Measurements from ENCODE around the gene UGT3A2.

The UGT3A2 gene, protein sequence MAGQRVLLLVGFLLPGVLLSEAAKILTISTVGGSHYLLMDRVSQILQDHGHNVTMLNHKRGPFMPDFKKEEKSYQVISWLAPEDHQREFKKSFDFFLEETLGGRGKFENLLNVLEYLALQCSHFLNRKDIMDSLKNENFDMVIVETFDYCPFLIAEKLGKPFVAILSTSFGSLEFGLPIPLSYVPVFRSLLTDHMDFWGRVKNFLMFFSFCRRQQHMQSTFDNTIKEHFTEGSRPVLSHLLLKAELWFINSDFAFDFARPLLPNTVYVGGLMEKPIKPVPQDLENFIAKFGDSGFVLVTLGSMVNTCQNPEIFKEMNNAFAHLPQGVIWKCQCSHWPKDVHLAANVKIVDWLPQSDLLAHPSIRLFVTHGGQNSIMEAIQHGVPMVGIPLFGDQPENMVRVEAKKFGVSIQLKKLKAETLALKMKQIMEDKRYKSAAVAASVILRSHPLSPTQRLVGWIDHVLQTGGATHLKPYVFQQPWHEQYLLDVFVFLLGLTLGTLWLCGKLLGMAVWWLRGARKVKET

DNA sequence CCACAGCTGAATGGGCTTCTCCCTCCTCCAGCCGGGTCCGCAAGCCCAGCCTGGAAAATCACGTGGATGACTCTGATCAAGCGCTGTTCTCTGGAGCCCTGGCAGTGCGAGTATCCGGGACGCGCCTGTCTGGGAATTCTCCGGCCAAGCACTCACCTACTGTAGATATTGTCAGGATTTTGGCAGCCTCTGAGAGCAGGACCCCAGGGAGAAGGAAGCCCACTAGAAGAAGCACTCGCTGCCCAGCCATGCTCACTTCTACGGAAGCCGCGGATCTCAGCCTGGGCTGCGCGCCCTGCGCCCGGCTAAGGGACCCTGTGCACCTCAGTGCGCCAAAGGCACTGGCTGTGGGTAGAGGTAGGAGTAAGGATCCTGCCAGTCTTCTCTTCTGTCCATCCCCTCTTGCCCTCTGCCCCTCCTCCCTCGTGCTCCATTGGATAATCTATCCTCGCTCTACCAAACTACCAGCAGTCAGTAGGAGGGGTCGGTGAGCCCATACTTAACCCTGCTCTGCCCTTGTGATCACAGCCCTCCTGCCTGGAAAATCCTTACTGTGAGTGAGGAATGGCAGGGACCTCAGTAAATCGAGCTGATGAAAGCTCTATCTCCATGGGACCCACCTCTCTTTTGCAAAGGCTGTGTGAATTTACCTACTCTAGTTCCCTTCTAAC lies at the start of gene UGT3A2:
TSS of gene UGT3A2 (minus strand) at position 343 of the 671 bp plus-strand sequence. CDS start at position 250, 93 bp downstream.
- no peak for DNase-seq (ENCODE audit: low read depth, low spot score)

DNA sequence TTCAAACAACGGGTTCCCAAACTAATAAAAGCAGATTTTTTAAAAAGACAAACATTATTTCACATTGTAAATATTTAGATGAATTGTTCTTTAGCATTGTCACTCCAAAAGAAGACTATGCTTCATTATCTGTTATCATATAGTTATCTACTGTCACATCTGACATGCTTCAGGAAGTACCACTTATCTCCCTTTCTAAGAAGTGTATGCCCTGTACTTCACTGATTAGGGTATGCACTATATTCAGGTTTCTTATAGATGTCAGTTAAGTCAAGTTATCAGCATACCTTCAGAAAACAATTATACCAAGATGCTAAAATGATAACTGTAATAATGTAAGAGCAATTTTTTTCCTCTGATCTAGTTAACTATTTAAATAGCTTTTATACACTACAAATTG lies 44.6 kb upstream of the UGT3A2 start:
- DNase-seq (ENCODE audit: low read depth, low spot score): no peak

DNA sequence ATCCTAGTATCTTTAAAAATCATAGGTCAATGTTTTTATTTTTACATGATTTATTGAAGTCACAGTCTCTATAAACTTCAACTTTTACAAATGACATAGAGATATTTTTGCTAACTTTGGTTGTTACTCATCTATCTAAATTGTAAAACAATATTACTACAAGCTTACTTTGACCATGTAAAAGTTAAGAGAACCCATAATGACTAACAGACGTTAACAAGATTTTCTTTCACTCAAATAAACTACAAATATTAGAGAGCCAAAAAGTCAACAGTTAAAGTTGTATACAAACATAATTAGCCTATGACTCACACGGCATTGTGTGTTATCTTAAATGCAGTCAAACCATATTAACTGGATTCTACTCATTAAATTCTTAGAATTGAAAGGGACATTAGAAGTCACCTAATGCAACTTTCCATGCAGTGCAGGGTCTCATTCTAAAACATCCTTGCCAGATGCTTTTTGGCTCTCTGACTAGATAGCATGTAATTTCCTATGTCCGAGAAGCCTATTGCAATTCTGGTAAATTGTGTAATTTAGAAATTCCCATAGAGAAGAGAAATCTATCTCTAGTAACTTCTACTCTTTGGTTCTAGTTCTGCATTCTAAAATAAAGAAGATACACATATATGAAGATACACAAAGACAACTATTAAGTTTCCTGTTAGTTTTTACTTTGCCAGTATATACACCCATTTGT lies 42.2 kb upstream of the UGT3A2 start:
- DNase-seq (ENCODE audit: low read depth, low spot score): no peak

DNA sequence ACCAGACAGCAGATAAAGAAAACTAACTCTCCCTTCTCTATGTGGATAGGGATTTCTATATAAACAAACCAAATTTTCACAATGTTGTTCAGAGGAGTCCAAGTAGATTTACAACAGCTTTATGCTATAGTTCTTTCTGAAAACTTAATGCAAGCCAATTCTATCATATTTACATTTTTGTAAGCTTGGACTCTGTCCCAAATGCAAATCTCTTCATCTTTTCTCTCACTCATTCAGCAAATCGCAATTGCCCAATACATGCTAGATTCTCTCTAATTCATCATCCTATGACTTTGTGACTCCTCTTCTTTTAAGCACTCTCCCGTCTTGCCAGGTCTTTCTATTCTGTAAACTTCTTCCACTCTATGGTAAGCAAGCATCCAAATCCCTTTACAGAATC lies 39.1 kb upstream of the UGT3A2 start:
- no peak for DNase-seq (ENCODE audit: low read depth, low spot score)

DNA sequence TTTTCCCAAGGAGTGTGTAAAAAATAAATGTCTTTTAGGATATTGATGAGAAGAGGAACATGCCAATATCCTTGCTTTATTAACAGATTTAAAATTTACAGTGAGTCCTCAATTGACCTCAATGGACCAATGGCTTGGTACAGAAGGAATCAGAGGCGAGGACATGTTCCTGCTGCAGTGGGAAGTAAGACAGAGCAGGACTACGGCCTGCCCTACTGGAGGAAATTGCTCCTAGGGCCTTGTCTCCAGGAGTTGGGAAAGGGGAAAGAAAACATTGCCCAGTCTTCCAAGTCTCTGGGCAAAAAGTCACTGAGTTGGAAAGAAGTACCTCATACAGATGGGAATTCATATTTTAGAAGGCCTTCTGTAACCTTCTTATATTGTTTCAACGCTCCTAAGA lies 33.1 kb upstream of the UGT3A2 start:
- DNase-seq (ENCODE audit: low read depth, low spot score): no peak

DNA sequence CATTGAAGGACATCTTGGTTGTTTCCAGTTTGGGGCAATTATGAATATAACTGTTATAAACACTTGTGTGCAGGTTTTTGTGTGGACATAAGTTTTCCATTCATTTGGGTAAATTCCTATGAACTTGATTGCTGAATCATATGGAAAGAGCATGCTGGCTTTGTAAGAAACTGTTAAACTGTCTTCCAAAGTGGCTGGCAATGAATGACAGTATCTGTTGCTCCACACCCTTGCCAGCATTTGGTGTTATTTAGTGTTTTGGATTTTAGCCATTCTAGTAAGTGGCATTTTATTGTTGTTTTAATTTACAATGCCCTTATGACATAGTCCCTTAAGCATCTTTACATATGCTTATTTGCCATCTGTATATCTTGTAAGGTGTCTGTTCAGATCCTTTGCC lies 29.8 kb upstream of the UGT3A2 start:
- no peak for DNase-seq (ENCODE audit: low read depth, low spot score)

DNA sequence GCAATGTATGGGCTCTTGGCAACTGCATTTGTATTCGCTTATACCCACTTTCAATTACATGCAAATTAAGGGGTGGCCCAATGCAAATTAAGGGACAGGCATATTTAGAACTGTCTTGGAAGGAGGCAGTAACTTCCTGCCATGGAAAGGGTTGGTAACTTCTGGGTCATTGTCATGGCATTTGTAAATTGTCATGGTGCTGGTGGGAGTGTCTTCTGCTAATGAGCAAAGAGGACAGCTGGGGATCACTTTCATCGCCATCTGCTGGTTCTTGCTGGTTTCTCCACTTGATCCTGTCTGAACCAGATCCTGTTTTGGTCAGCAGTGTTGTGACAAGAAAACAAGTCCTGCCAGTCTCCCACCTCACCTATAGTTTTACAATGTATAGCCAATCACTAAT lies 23.3 kb upstream of the UGT3A2 start:
- no peak for DNase-seq (ENCODE audit: low read depth, low spot score)

DNA sequence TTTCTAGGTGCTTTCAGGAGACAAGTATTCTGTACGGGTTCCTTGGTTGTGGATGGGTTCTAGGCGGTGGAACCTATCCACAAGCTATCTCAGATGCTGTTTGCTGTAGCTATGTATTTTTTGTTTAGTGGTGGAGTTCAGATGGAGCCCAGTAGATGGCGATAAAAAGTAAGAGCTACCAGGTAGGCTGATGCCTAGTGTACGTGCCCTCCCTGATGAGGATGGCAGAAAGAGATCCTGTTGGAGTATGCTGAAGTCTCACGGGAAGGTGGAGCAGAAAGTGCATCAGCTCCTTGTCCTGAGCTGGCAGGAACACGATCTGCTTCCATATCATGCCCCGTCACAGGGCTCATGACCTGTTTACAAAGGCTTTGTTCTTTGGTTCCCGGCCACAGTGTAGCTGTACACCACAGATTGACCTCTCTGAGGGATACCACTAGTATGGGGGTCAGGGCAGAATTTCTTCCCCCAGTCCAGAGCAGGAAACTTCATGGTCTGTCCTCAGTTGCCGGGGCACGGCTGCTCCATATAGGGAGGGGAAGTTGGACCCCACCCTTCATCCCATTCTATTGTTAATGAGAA lies 12.6 kb upstream of the UGT3A2 start:
- no peak for DNase-seq (ENCODE audit: low read depth, low spot score)

DNA sequence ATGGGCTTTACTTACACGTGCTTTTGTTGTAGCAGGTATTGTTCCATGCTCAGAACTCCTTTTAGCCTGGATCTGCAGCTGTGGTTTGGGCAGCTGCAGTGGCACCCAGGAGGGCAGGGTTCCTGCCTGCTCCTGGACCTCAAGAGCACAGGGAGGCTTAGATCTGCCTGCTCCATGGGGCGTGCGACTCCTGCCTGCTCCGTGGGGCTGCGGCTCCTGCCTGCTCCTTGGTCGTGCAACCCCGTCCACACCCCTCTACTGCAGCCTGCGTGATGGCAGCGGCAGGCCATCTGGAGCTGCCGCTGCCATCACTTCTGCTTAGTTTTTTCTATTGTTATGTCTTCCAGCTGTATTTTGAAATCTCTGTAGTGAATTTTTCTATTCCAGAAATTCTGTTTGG lies 11.7 kb upstream of the UGT3A2 start:
- no peak for DNase-seq (ENCODE audit: low read depth, low spot score)

DNA sequence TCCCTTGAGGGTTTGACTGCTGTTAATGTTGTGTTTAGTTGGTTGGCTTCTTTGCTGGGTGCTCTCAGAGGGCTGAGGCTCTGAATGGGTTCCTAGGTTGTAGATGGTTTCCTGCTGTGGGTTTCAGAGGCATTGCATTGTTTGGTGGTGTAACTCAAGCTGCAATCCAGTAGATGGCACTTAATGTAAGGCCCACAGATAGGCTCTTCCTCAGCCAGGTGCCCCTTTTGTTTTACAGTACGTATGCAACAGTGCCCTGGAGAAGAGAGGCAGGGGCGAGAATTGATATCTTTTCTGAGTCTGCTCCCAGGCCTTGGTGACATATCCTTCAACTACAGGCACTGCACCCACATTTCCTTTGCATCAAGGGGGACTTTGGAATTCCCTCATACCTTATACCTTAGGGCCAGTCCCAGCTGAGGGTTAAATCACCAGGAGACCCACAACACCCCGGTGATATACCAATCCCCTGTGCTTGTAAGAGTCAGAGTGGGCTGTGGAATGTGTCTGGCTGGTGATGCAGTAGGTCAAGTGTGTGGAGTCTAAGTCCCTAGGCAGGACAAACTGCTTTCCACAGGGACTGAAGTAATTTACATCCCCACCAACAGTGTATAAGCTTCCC lies 7.0 kb upstream of the UGT3A2 start:
- no peak for DNase-seq (ENCODE audit: low read depth, low spot score)

DNA sequence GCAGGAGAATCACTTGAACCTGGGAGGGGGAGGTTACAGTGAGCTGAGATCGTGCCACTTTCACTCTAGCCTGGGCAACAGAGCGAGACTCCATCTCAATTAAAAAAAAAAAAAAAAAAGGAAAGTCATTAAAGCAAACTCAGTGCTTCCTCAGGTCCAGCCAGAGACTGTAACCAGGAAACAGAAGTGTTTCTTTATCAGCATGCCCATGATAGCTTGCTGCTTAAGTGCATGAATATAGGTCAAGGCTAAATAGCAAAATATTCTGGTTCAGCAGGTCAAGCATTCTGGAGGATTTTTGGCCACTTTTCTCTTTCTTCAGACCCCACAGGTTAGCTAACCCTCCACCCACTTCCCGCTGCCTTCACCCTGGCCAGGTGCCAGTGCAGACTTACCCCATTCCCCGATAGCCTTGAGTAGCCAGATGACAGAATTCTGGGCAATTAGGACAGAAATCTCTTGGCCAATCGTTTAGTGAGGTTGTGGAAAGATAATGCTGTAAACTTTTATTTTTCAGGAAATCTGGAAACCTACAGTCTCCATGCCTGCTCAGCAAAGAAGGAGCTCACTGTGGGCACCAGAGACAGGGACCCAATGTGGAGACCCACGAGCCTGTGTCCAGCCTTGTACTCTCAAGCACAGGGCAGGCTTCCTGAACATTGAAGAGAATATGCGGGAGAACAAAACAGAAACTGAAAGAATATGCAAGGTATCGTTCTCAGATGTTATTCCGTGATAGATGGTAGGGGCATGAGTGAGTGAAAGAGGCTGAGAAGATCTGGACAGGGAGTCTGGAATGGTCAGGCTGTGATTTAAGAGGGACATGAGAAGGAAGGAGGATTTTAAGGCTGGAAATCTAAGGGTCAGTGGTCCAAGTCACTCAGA lies 4.2 kb upstream of the UGT3A2 start:
- no peak for DNase-seq (ENCODE audit: low read depth, low spot score)

DNA sequence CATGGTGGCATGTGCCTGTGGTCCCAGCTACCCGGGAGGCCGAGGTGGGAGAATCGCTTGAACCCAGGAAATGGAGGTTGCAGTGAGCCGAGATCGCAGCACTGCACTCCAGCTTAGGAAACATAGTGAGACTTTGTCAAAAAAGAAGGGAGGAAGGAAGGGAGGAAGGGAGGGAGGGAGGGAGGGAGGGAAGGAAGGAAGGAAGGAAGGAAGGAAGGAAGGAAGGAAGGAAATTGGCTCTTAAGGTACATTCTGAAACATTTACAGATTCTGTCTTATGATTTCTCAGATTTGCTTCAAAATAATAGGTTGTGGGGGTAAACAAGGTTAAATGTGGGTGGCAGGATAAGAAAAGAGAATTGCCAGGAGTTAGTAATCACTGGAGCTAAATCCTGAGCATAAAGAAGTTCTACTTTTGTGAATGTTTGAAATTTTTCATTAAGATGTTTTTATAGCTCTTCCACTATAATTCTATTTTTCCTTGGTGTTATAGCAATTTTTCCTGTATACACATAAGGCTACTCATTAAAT lies 2.1 kb upstream of the UGT3A2 start:
- no peak for DNase-seq (ENCODE audit: low read depth, low spot score)

DNA sequence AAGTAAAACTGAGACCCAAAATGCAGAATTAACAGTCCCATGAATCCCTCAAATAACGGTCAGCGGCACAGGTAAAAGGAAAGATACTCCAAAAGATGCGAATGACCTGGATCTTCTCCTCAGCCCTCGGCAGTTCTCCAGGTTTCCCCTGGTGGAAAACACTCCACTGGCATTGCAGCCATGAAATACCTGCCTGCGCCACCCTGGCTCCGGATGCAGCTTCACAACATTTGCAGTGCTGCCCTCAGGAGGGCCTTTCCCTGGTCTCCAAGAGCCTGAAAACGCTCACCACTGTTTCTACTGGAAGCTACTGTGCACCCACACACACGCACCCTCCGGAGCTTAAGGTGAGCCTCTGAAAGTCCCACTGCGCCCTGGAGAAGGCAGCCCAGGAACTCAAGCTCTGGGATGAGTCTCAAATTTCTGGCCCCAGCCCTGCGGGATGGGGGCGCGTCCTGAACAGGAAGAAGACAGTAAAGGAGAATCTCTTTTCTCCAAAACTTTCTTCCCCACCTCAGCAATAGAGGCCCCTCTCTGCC lies 612 bp downstream of the UGT3A2 start:
- no peak for DNase-seq (ENCODE audit: low read depth, low spot score)

DNA sequence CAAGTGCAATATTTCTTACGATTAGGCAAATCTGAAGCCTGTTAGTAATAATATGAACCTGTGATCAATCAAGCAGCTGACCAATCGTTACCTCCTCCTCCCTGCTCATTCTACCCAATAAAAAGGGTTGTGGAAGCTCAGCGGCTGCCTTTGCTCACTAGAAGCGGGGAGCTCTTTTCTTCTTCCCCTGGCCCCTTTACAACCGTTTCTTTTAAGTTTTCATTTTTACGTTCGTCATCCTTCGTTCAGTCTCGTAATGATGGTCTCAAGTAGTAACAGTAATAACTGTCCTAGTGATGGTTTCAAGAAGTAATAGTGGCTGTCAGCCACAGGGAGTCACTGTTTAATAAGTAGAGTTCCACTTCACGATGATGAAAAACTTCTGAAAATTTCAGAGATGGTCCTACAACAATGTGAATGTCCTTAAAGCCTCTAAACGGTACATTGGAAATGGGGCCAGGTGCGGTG lies 6.2 kb downstream of the UGT3A2 start:
- no peak for DNase-seq (ENCODE audit: low read depth, low spot score)

DNA sequence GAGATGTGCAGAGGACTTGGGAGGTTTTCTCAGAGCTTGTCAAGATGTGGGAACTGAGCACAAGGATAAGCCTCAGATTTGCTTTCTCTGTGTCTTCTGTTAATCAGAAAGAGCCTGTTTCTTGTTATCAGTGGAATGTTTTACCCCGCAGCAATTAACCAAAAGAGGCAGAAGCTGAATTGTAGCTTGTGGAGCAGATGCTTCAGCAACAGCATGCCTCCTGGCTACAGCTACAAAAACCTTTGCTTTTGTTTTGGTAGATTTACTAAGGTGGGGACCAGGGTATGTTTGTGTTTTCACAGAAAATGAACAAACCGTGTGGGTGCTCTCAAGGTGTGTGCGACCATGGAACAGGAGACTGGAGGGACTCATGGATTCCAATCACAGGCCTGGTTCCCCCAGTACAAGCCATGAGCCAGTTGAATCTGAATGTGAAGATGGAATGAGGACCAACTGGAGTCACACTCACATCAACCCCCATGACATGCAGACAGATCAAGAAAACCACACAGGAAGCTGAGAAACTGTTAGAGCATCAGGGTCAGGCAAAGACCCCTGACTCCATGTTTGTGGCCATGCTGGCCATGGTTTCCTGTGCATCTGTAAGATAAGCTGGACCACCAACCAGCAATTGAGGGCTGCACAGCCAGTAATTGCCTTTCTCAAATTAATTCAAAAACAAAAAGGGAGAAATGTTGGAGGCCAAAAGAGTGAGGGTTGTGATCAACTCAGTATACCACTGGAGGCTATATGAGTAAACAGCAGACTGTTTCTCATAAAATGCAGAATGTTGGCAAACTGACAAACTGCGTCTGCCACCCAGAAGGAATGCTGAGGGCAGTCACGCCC lies 6.9 kb downstream of the UGT3A2 start:
- DNase-seq (ENCODE audit: low read depth, low spot score): no peak

DNA sequence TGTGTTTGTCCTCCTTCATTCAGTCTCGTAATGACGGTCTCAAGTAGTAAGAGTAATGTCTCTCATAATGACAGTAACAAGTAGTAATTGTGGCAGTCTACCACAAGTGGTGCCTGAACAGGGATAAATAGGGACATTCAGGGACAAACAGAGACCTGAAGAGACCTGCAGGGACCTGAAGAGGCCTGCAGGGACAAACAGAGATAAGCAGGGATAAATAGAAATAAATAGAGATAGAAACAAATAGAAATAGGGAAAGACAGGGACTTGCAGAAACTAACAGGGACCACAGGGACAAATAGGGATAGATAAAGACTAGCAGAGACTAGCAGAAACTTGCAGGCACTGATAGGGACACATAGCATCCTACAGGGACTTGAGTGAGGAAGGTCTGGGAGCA lies 7.9 kb downstream of the UGT3A2 start:
- no peak for DNase-seq (ENCODE audit: low read depth, low spot score)

DNA sequence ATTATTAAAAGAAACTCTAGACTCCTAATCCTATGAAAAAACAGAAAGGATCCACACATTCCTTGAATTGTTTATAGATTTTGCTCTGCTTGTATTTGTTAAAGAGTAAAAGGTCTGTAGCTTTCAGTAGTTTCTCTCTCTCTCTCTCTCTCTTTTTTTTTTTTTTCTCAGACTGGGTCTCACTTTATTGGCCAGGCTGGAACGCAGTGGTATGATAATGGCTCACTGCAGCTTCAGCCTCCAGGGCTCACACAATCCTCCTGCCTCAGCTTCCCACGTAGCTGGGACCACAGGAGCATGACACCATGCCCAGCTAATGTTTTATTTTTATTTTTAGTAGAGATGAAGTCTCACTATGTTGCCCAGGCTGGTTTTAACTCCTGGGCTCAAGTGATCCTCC lies 9.3 kb downstream of the UGT3A2 start:
- DNase-seq (ENCODE audit: low read depth, low spot score): no peak

DNA sequence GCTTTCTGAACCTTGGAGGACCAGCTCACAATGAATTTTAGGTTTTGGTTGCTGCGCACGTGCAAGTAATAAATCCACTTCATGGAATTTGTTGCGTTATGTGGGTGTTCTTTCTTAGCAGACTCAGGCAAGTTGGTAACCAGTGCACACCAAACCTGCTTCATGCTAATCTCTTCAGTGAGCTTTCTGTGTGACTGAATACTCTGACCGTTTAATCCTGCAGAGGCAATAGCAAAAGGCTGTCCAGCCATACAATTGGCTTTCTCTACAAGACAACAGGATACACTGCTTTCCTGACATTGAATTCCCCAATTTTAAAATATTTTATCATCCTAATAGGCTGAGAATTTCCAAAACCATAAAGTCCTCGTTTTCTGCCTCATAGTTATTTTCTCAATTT lies 10.3 kb downstream of the UGT3A2 start:
- DNase-seq (ENCODE audit: low read depth, low spot score): no peak

DNA sequence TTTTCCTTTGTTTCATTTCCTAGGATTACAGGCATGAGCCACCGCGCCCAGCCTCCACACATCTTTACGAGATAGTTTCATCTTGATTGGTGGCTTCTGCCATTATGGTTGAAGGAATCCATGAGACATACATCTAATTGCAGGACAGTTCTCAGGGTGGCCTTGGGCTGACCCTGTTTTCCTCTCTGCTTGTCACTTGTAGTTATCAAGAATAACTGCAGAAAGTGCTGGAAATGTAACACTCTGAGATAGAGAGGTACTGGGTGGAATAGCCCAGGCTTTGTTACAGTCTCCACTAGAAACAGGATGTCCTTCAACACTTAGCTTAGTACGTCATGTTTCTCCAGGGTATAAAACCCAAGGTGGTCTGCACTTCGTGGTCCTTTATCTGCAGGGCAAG lies 10.7 kb downstream of the UGT3A2 start:
- DNase-seq (ENCODE audit: low read depth, low spot score): no peak

All from activated naive CD8-positive, alpha-beta T cell treated with anti-CD3 and anti-CD28 coated beads, Interleukin-2, amount 50 U/mL, for 16 hours (primary cell).